CD4-positive, alpha-beta T cell (primary cell): ENCODE data around the gene CYP2A13. TPM values are rescaled to one million over a fixed set of nuclear protein-coding genes. Genes with fewer than 3 reads are reported as not detected.
A peak's percentile ranks its signal among the peaks of the same experiment; 100 is the strongest.
"Not testable (repeated sequence)": the region's sequence is repeated elsewhere in the genome, so short reads cannot be mapped to it uniquely, and the experiment has no call there.

Experiments
- ATAC-seq: fragments of 200-7000 bp; cut with Tn5 transposase; one replicate; pipeline ENCODE4 v1.10.0; 2022; ENCODE audit warnings: mild to moderate bottlenecking; ENCODE audit not compliant: poor library complexity
- CTCF ChIA-PET: fragments of 350-600 bp; sonication (Branson Sonifier 250); formaldehyde crosslinking; loops from one replicate; lab custom pipeline; 2021; ENCODE audit warnings: antibody characterized with exemption, inconsistent platforms; lab: Charles Lee
- POLR2A ChIA-PET: fragments of 350-600 bp; sonication (Branson Sonifier 250); formaldehyde crosslinking; loops from one replicate; lab custom pipeline; 2021; ENCODE audit warnings: antibody characterized with exemption, inconsistent platforms; lab: Charles Lee
- DNase-seq, 14 experiments: peaks; one replicate each; pipeline ENCODE4 v3.0.0-alpha.2; 2013 to 2020; ENCODE audit warnings: mixed read lengths in 2 of 14
- H3K27ac ChIP-seq, 2 donors: one replicate each; pipeline versions ENCODE4 v1.5.1 to v1.7.0; 2013; ENCODE audit warnings: low read length in 2 of 2, low read depth in 1 of 2, mild to moderate bottlenecking in 1 of 2
- H3K27me3 ChIP-seq, 2 experiments: 1 replicate in 1 of 2; 2 replicates in 1 of 2; pipeline versions ENCODE4 v1.6.1 to v1.7.0; 2013; ENCODE audit warnings: low read length in 2 of 2, control low read depth in 1 of 2, mild to moderate bottlenecking in 1 of 2, moderate library complexity in 1 of 2; ENCODE audit not compliant: insufficient read depth in 2 of 2, control insufficient read depth in 1 of 2
- H3K36me3 ChIP-seq: one replicate; pipeline ENCODE4 v1.6.1; 2013; ENCODE audit warnings: low read length, control low read depth; ENCODE audit not compliant: insufficient read depth
- H3K4me1 ChIP-seq: one replicate; pipeline ENCODE4 v1.6.1; 2013; ENCODE audit warnings: low read length, control low read depth; ENCODE audit not compliant: insufficient read depth
- H3K4me3 ChIP-seq: one replicate; pipeline ENCODE4 v1.5.1; 2013; ENCODE audit warnings: mild to moderate bottlenecking, low read length, moderate library complexity
- H3K9me3 ChIP-seq, 2 experiments: 1 replicate in 1 of 2; 2 replicates in 1 of 2; pipeline versions ENCODE4 v1.6.1 to v1.7.0; 2013; ENCODE audit warnings: low read length in 2 of 2, mild to moderate bottlenecking in 2 of 2, control low read depth in 1 of 2, moderate library complexity in 1 of 2; ENCODE audit not compliant: control insufficient read depth in 1 of 2, insufficient read depth in 1 of 2
- H3K27ac Mint-ChIP-seq: one replicate; pipeline ENCODE4 v1.8.0; 2020; ENCODE audit warnings: mixed read lengths
- H3K27me3 Mint-ChIP-seq: one replicate; pipeline ENCODE4 v1.8.0; 2021; ENCODE audit warnings: mixed read lengths
- H3K36me3 Mint-ChIP-seq: one replicate; pipeline ENCODE4 v1.8.0; 2021; ENCODE audit warnings: low read depth, mixed read lengths
- H3K4me1 Mint-ChIP-seq: one replicate; pipeline ENCODE4 v1.8.0; 2021; ENCODE audit warnings: low read depth, mixed read lengths
- H3K4me3 Mint-ChIP-seq: one replicate; pipeline ENCODE4 v1.8.0; 2020; ENCODE audit warnings: mild to moderate bottlenecking, mixed read lengths
- H3K9me3 Mint-ChIP-seq: one replicate; pipeline ENCODE4 v1.8.0; 2020; ENCODE audit warnings: mixed read lengths
- intact Hi-C, 2 experiments: fragments of 100-400 bp; cut with DNase I in 1 of 2; cut with micrococcal nuclease in 1 of 2; formaldehyde crosslinking; loops; one replicate each; pipeline versions ENCODE4 v1.15.1 to v1.9.0; 2023 to 2025; cut with DNase I, micrococcal nuclease
- total RNA-seq, 174 experiments: library from RNA in 2 of 174; stranded (reverse) in 2 of 174; gene quantifications; one replicate each; pipeline ENCODE4 v1.2.3 and lab custom pipeline; 2021 to 2026
- TF ChIP-seq, protein P1 (sequence below): fragments of 200-600 bp; IDR thresholded peaks from one replicate; pipeline ENCODE4 v1.8.0; 2022; ENCODE audit warnings: antibody characterized with exemption, mild to moderate bottlenecking

CYP2A13 gene
- total RNA-seq, 2 experiments from 2014 or later = not detected

DNA sequence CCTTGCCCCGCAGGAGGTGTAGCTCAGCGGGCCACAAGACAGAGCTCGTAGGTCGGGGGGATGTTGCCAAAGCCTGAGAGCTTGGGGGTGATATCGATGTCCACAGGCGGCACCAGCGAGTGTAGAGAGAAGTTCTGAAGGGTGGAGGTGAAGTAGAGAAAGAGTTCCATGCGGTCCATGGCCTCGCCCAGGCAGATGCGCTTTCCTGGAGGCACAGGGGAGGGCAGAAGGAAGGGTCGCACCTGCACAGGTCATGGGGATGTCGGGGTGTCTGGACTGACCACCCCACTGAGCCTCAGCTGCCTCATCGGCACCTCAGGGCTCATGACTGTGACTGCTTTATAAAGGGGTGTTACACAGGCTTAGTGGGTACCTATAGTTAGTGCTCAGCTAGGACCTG, 37.8 kb upstream of the CYP2A13 start:
- intact Hi-C loops = no loop called here
- Mint-ChIP-seq H3K36me3 (no peaks in the 10 kb centered on the region), H3K4me1 (no peaks in the 10 kb centered on the region), H3K9me3 (no peaks in the 10 kb centered on the region), H3K27me3 (peaks cover 54% of the 10 kb centered on the region), H3K4me3 (no peak overlapping the region), H3K27ac (no peak overlapping the region)
- Histone ChIP-seq H3K27ac (no peak overlapping the region), H3K4me1 (no peaks in the 10 kb centered on the region), H3K36me3 (no peaks in the 10 kb centered on the region), H3K4me3 (no peak overlapping the region), H3K27me3 (peaks cover 0 to 4% of the 10 kb centered on the region in 2 experiments), H3K9me3 (no peaks in the 10 kb centered on the region)
- ATAC-seq (no peak), DNase-seq (no peak)
- TF ChIP-seq, protein P1, sequence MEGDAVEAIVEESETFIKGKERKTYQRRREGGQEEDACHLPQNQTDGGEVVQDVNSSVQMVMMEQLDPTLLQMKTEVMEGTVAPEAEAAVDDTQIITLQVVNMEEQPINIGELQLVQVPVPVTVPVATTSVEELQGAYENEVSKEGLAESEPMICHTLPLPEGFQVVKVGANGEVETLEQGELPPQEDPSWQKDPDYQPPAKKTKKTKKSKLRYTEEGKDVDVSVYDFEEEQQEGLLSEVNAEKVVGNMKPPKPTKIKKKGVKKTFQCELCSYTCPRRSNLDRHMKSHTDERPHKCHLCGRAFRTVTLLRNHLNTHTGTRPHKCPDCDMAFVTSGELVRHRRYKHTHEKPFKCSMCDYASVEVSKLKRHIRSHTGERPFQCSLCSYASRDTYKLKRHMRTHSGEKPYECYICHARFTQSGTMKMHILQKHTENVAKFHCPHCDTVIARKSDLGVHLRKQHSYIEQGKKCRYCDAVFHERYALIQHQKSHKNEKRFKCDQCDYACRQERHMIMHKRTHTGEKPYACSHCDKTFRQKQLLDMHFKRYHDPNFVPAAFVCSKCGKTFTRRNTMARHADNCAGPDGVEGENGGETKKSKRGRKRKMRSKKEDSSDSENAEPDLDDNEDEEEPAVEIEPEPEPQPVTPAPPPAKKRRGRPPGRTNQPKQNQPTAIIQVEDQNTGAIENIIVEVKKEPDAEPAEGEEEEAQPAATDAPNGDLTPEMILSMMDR = no peak
- POLR2A ChIA-PET = interaction anchor here (0.6 kb wide), 1 partner anchor 9 kb away, joined by 3 read pairs; no protein-coding TSS in a partner anchor
- CTCF ChIA-PET = no interaction called here

DNA sequence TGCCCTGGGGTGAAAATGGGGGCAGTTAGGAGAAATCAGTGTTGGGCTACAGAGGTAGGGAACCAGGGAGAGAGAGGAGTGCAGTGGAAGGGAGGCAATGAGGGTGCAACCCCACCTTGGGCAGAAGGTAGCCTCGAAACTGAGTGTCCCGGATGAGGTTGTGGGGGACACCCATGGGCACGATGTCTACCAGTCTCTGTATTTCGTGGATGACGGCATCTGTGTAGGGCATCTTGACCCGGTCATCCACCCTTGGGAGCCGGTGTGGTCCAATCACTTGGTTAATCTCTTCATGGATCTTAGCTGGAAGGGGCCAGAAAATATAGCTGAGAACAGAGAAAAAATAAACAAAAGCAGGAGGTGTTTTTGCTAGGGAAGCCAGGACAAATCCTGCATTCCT, 36.1 kb upstream of the CYP2A13 start:
- H3K27ac Mint-ChIP-seq, ATAC-seq, CTCF ChIA-PET, H3K27me3 ChIP-seq, H3K4me1 Mint-ChIP-seq, H3K27ac ChIP-seq, intact Hi-C loops, DNase-seq, H3K36me3 ChIP-seq, H3K4me1 ChIP-seq, H3K36me3 Mint-ChIP-seq, H3K9me3 Mint-ChIP-seq, POLR2A ChIA-PET, H3K9me3 ChIP-seq, H3K4me3 Mint-ChIP-seq, H3K4me3 ChIP-seq: not testable (repeated sequence)
- peaks cover 55% of the 10 kb centered on the region for H3K27me3 Mint-ChIP-seq

DNA sequence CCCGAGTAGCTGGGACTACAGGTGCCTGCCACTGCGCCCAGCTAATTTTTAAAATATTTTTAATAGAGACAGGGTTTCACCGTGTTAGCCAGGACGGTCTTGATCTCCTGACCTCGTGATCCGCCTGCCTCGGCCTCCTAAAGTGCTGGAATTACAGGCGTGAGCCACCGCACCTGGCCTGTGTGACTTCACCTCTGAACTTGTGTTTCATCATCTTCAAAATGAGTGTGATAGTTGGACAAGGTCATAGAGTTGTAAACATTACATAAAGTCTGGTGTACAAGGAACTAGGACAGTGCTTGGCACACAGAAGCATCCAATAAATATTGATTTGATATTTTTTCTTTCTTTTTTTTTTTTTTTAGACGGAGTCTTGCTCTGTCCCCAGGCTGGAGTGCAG, 34.9 kb upstream of the CYP2A13 start:
- H3K4me1 Mint-ChIP-seq, H3K27ac ChIP-seq, H3K27me3 ChIP-seq, intact Hi-C loops, POLR2A ChIA-PET, H3K36me3 Mint-ChIP-seq, H3K4me3 Mint-ChIP-seq, H3K27ac Mint-ChIP-seq, H3K9me3 Mint-ChIP-seq, ATAC-seq, H3K4me1 ChIP-seq, H3K9me3 ChIP-seq, H3K4me3 ChIP-seq, H3K36me3 ChIP-seq, CTCF ChIA-PET, DNase-seq: not testable (repeated sequence)
- H3K27me3 Mint-ChIP-seq = peaks cover 59% of the 10 kb centered on the region

DNA sequence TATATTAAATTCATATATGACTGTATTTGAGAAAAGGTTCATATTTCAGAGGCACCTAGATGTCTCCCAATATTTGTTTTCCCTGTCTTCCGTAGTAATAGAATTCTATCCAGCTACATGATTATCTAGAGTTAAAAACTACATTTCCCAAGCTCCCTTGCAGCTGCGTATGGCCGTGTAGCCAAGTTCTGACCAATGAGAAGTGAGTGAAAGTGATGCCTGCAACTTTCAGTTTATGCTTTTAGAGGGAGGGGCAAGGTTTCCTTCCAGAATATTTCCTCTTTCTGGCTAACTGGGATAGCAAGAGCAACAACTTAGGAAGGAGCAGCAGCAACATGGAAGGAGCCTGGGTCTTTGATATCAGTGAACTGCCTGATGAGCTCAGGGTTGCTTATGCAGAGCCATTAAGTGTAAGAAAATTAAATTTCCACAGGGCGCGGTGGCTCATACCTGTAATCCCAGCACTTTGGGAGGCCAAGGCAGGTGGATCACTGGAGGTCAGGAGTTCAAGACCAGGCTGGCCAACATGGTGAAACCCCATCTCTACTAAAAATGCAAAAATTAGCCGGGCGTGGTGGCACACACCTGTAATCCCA, 23.2 kb upstream of the CYP2A13 start:
- Histone ChIP-seq H3K27ac (no peak overlapping the region), H3K4me1 (no peaks in the 10 kb centered on the region), H3K9me3 (no peaks in the 10 kb centered on the region), H3K27me3 (peaks cover 4 to 5% of the 10 kb centered on the region in 2 experiments), H3K4me3 (no peak overlapping the region), H3K36me3 (no peaks in the 10 kb centered on the region)
- intact Hi-C loops = no loop called here
- ChIA-PET CTCF (no interaction called here), POLR2A (no interaction called here)
- Mint-ChIP-seq H3K27me3 (peaks cover 58% of the 10 kb centered on the region), H3K4me3 (no peak overlapping the region), H3K9me3 (no peaks in the 10 kb centered on the region), H3K4me1 (no peaks in the 10 kb centered on the region), H3K36me3 (no peaks in the 10 kb centered on the region), H3K27ac (no peak overlapping the region)
- ATAC-seq (no peak), DNase-seq (peak in 2 of 14 experiments; percentile 12 to 19)
- TF ChIP-seq, protein P1 = no peak
